ENCODE data around the gene MRPL33. TPM values are rescaled to one million over a fixed set of nuclear protein-coding genes. Genes with fewer than 3 reads are reported as not detected.
A peak's percentile ranks its signal among the peaks of the same experiment; 100 is the strongest.

Gene MRPL33
- total RNA-seq, 2 donors from 2014 or later: 58.3 to 77.6 TPM

- peaks cover 32% of the 10 kb centered on the region for H3K36me3 Mint-ChIP-seq
Observed at GRCh38 chr2:27773959-27774358, 2.4 kb downstream of the MRPL33 start.

GRCh38 chr2:27776097-27776496, 4.6 kb downstream of the MRPL33 start:
- Mint-ChIP-seq H3K4me1 (ENCODE audit: low read depth in 2 of 2) (peaks cover 30 to 41% of the 10 kb centered on the region in 2 donors), H3K27ac (no peak overlapping the region), H3K9me3 (no peaks in the 10 kb centered on the region), H3K36me3 (peaks cover 37% of the 10 kb centered on the region), H3K4me3 (no peak overlapping the region), H3K27me3 (no peaks in the 10 kb centered on the region)
- DNase-seq (ENCODE audit: low spot score) (no peak), ATAC-seq (no peak)

More at GRCh38 chr2:27773959-27774358, 2.4 kb downstream of the MRPL33 start:
- no peak for ATAC-seq
- no peaks in the 10 kb centered on the region for H3K9me3 Mint-ChIP-seq
- H3K4me3 Mint-ChIP-seq: peak overlapping the region; percentile 96
- H3K27ac Mint-ChIP-seq: peak overlapping the region in 1 of 2 donors; percentile 4
- peaks cover 0 to 4% of the 10 kb centered on the region in 2 donors for H3K27me3 Mint-ChIP-seq
- peaks cover 35 to 44% of the 10 kb centered on the region in 2 donors for H3K4me1 Mint-ChIP-seq (ENCODE audit: low read depth in 2 of 2)
- DNase-seq (ENCODE audit: low spot score): no peak

GRCh38 chr2:27776696-27777095, 5.2 kb downstream of the MRPL33 start:
- H3K36me3 Mint-ChIP-seq: peaks cover 37% of the 10 kb centered on the region
- H3K27ac Mint-ChIP-seq: no peak overlapping the region
- no peak for ATAC-seq
- no peak overlapping the region for H3K4me3 Mint-ChIP-seq
- DNase-seq (ENCODE audit: low spot score): no peak
- peaks cover 28 to 40% of the 10 kb centered on the region in 2 donors for H3K4me1 Mint-ChIP-seq (ENCODE audit: low read depth in 2 of 2)
- no peaks in the 10 kb centered on the region for H3K9me3 Mint-ChIP-seq
- H3K27me3 Mint-ChIP-seq: no peaks in the 10 kb centered on the region

- Mint-ChIP-seq H3K9me3 (no peaks in the 10 kb centered on the region), H3K4me3 (no peak overlapping the region), H3K4me1 (ENCODE audit: low read depth in 2 of 2) (peaks cover 13% of the 10 kb centered on the region in 2 donors), H3K27ac (no peak overlapping the region), H3K36me3 (peaks cover 23% of the 10 kb centered on the region), H3K27me3 (no peaks in the 10 kb centered on the region)
- ATAC-seq (no peak), DNase-seq (ENCODE audit: low spot score) (no peak)
Observed at GRCh38 chr2:27779417-27780055, 8.0 kb downstream of the MRPL33 start.

- Mint-ChIP-seq H3K4me1 (ENCODE audit: low read depth in 2 of 2) (peaks cover 9 to 10% of the 10 kb centered on the region in 2 donors), H3K9me3 (no peaks in the 10 kb centered on the region), H3K27me3 (no peaks in the 10 kb centered on the region), H3K27ac (no peak overlapping the region), H3K4me3 (no peak overlapping the region), H3K36me3 (peaks cover 12% of the 10 kb centered on the region)
- ATAC-seq (no peak), DNase-seq (ENCODE audit: low spot score) (no peak)
Observed at GRCh38 chr2:27781496-27781895, 10.0 kb downstream of the MRPL33 start.

GRCh38 chr2:27782701-27783100, 11.2 kb downstream of the MRPL33 start:
- no peak for ATAC-seq
- H3K27ac Mint-ChIP-seq: no peak overlapping the region
- DNase-seq (ENCODE audit: low spot score): no peak
- H3K36me3 Mint-ChIP-seq: peaks cover 12% of the 10 kb centered on the region
- no peaks in the 10 kb centered on the region for H3K27me3 Mint-ChIP-seq
- peaks cover 5 to 10% of the 10 kb centered on the region in 2 donors for H3K4me1 Mint-ChIP-seq (ENCODE audit: low read depth in 2 of 2)
- no peaks in the 10 kb centered on the region for H3K9me3 Mint-ChIP-seq
- no peak overlapping the region for H3K4me3 Mint-ChIP-seq

- Mint-ChIP-seq H3K4me3 (no peak overlapping the region), H3K36me3 (no peaks in the 10 kb centered on the region), H3K4me1 (ENCODE audit: low read depth in 2 of 2) (peaks cover 0 to 6% of the 10 kb centered on the region in 2 donors), H3K27ac (no peak overlapping the region), H3K9me3 (no peaks in the 10 kb centered on the region), H3K27me3 (no peaks in the 10 kb centered on the region)
- no peak for DNase-seq (ENCODE audit: low spot score)
- ATAC-seq: no peak
Observed at GRCh38 chr2:27790796-27791195, 19.3 kb downstream of the MRPL33 start.

GRCh38 chr2:27792759-27793158, 21.2 kb downstream of the MRPL33 start:
- H3K27ac Mint-ChIP-seq: no peak overlapping the region
- H3K4me1 Mint-ChIP-seq (ENCODE audit: low read depth in 2 of 2): peaks cover 2 to 12% of the 10 kb centered on the region in 2 donors
- no peaks in the 10 kb centered on the region for H3K27me3 Mint-ChIP-seq
- H3K9me3 Mint-ChIP-seq: no peaks in the 10 kb centered on the region
- ATAC-seq (no peak), DNase-seq (ENCODE audit: low spot score) (no peak)
- H3K4me3 Mint-ChIP-seq: no peak overlapping the region
- no peaks in the 10 kb centered on the region for H3K36me3 Mint-ChIP-seq

- no peak for ATAC-seq
- H3K9me3 Mint-ChIP-seq: no peaks in the 10 kb centered on the region
Observed at GRCh38 chr2:27795093-27795834, 23.7 kb downstream of the MRPL33 start.

GRCh38 chr2:27795868-27796277, 24.4 kb downstream of the MRPL33 start:
- Mint-ChIP-seq H3K9me3 (no peaks in the 10 kb centered on the region), H3K27ac (no peak overlapping the region), H3K4me3 (no peak overlapping the region), H3K27me3 (no peaks in the 10 kb centered on the region), H3K4me1 (ENCODE audit: low read depth in 2 of 2) (peaks cover 6 to 12% of the 10 kb centered on the region in 2 donors), H3K36me3 (no peaks in the 10 kb centered on the region)
- no peak for ATAC-seq
- DNase-seq (ENCODE audit: low spot score): no peak

More at GRCh38 chr2:27795093-27795834, 23.7 kb downstream of the MRPL33 start:
- no peak overlapping the region for H3K4me3 Mint-ChIP-seq
- no peak overlapping the region for H3K27ac Mint-ChIP-seq
- H3K4me1 Mint-ChIP-seq (ENCODE audit: low read depth in 2 of 2): peaks cover 6 to 12% of the 10 kb centered on the region in 2 donors
- no peaks in the 10 kb centered on the region for H3K27me3 Mint-ChIP-seq
- no peak for DNase-seq (ENCODE audit: low spot score)
- H3K36me3 Mint-ChIP-seq: no peaks in the 10 kb centered on the region

GRCh38 chr2:27796791-27797765, 25.6 kb downstream of the MRPL33 start:
- Mint-ChIP-seq H3K9me3 (no peaks in the 10 kb centered on the region), H3K4me1 (ENCODE audit: low read depth in 2 of 2) (peaks cover 6 to 12% of the 10 kb centered on the region in 2 donors), H3K27ac (no peak overlapping the region), H3K27me3 (no peaks in the 10 kb centered on the region), H3K36me3 (no peaks in the 10 kb centered on the region), H3K4me3 (no peak overlapping the region)
- DNase-seq (ENCODE audit: low spot score) (no peak), ATAC-seq (peak in 1 of 2 donors; percentile 44)

- Mint-ChIP-seq H3K27me3 (no peaks in the 10 kb centered on the region), H3K27ac (no peak overlapping the region)
Observed at GRCh38 chr2:27797841-27798240, 26.3 kb downstream of the MRPL33 start.

GRCh38 chr2:27798486-27798885, 27.0 kb downstream of the MRPL33 start:
- DNase-seq (ENCODE audit: low spot score): no peak
- no peaks in the 10 kb centered on the region for H3K27me3 Mint-ChIP-seq
- H3K4me1 Mint-ChIP-seq (ENCODE audit: low read depth in 2 of 2): peaks cover 6% of the 10 kb centered on the region in 2 donors
- ATAC-seq: no peak
- no peaks in the 10 kb centered on the region for H3K9me3 Mint-ChIP-seq
- H3K36me3 Mint-ChIP-seq: no peaks in the 10 kb centered on the region
- no peak overlapping the region for H3K27ac Mint-ChIP-seq
- no peak overlapping the region for H3K4me3 Mint-ChIP-seq

More at GRCh38 chr2:27797841-27798240, 26.3 kb downstream of the MRPL33 start:
- ATAC-seq (no peak), DNase-seq (ENCODE audit: low spot score) (no peak)
- Mint-ChIP-seq H3K4me3 (no peak overlapping the region), H3K4me1 (ENCODE audit: low read depth in 2 of 2) (peaks cover 6 to 7% of the 10 kb centered on the region in 2 donors), H3K9me3 (no peaks in the 10 kb centered on the region), H3K36me3 (no peaks in the 10 kb centered on the region)

Data from natural killer cell treated with Interleukin-12 subunit alpha and Interleukin-12 subunit beta and Interleukin-15 and Interleukin-18, amount 100 ng/mL, for 72 hours (primary cell).